Mesothelial cell of epicardium (in vitro differentiated cells): ENCODE measurements around the gene ARF1. TPM values are rescaled to one million over a fixed set of nuclear protein-coding genes. Genes with fewer than 3 reads are reported as not detected.

Source experiments
- DNase-seq, 2 experiments: peaks; one replicate each; pipeline ENCODE4 v3.0.0; 2021; ENCODE audit warnings: low spot score in 2 of 2; ENCODE audit not compliant: unreplicated experiment in 2 of 2
- H3K27ac Mint-ChIP-seq: 2 replicates; pipeline ENCODE4 v1.8.0; 2021; ENCODE audit warnings: mixed read lengths
- H3K27me3 Mint-ChIP-seq: 2 replicates; pipeline ENCODE4 v1.8.0; 2021; ENCODE audit warnings: low read depth, mixed read lengths
- H3K36me3 Mint-ChIP-seq: 2 replicates; pipeline ENCODE4 v1.8.0; 2021; ENCODE audit warnings: mixed read lengths
- H3K4me1 Mint-ChIP-seq: 2 replicates; pipeline ENCODE4 v1.8.0; 2021; ENCODE audit warnings: mixed read lengths
- H3K4me3 Mint-ChIP-seq: 2 replicates; pipeline ENCODE4 v1.8.0; 2021; ENCODE audit warnings: mild to moderate bottlenecking, moderate library complexity, mixed read lengths
- H3K9me3 Mint-ChIP-seq: 2 replicates; pipeline ENCODE4 v1.8.0; 2021; ENCODE audit warnings: mixed read lengths
- total RNA-seq: library from RNA; stranded (reverse); gene quantifications from 3 replicates; pipeline ENCODE4 v1.2.1, GENCODE V29; 2021
- TF ChIP-seq, protein P1 (sequence below): fragments of 200-600 bp; sonication (generic); IDR thresholded peaks from one replicate; pipeline ENCODE4 v1.5.0; 2021; ENCODE audit warnings: antibody characterized with exemption; ENCODE audit not compliant: unreplicated experiment

Gene ARF1
- total RNA-seq, 1 donor from 2014 or later = 262 TPM

DNA sequence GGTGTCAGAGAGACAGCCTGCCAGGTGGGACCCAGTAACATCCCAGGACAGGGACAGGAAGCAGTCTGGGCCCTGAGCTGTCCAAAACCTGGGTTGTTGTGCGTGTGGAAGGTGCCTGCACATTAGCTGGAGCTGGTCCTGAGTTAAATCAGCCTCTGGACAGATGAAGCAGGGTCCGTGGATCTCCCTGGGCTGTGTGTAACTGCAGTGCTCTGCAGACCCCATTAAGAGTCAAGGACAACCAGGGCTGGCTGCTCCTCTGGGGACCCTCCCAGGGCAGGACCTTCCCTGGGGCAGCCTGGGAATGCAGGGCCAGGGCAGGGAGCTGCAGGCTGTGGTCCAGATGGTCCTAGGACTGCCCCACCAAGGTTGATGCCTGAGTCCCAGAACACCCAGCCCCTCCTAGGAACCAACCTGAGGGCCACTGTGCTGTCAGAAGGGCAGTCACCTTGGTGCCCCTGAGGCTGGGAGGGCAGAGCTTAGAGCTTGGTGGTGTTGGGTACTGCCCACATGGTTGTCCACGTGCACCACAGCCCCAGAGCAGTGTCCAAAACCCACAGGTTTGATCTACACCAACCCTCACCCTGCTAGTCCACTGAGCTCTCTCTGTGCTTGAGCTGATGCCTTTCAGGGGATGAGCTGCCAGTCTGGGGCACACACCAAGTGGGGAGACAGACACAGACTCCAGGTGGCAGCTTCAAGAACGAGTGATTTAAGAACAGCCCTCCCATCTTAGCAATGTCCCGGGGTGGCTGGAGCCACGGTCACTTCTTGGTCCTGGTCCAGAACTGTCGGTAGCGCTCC is 23.7 kb downstream of the ARF1 start:
- Mint-ChIP-seq H3K36me3 (no peaks in the 10 kb centered on the region), H3K4me1 (peaks cover 39% of the 10 kb centered on the region), H3K27ac (no peak overlapping the region), H3K9me3 (no peaks in the 10 kb centered on the region), H3K4me3 (peak overlapping the region; percentile 43), H3K27me3 (no peaks in the 10 kb centered on the region)
- DNase-seq = no peak
- TF ChIP-seq, protein P1, sequence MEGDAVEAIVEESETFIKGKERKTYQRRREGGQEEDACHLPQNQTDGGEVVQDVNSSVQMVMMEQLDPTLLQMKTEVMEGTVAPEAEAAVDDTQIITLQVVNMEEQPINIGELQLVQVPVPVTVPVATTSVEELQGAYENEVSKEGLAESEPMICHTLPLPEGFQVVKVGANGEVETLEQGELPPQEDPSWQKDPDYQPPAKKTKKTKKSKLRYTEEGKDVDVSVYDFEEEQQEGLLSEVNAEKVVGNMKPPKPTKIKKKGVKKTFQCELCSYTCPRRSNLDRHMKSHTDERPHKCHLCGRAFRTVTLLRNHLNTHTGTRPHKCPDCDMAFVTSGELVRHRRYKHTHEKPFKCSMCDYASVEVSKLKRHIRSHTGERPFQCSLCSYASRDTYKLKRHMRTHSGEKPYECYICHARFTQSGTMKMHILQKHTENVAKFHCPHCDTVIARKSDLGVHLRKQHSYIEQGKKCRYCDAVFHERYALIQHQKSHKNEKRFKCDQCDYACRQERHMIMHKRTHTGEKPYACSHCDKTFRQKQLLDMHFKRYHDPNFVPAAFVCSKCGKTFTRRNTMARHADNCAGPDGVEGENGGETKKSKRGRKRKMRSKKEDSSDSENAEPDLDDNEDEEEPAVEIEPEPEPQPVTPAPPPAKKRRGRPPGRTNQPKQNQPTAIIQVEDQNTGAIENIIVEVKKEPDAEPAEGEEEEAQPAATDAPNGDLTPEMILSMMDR = no peak

DNA sequence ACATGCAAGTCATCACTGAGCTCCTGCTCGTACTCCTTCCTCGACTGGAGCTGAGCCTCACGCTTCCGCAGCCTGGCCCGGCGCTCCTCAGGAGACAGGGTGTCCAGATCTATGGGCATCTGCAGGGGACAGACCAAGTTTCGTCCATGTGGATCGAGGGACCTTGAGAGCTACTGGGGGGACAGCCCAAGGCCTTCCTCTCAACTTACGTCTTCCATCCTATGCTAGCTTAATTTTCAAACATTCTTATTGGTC is 24.2 kb downstream of the ARF1 start:
- TF ChIP-seq, protein P1 = no peak
- Mint-ChIP-seq H3K27me3 (no peaks in the 10 kb centered on the region), H3K4me3 (no peak overlapping the region), H3K4me1 (peaks cover 35% of the 10 kb centered on the region), H3K27ac (no peak overlapping the region), H3K9me3 (no peaks in the 10 kb centered on the region), H3K36me3 (no peaks in the 10 kb centered on the region)
- DNase-seq = no peak

- Mint-ChIP-seq H3K27ac (no peak overlapping the region), H3K36me3 (no peaks in the 10 kb centered on the region), H3K4me1 (peaks cover 35% of the 10 kb centered on the region), H3K9me3 (no peaks in the 10 kb centered on the region), H3K27me3 (no peaks in the 10 kb centered on the region), H3K4me3 (peak overlapping the region; percentile 91)
- TF ChIP-seq, protein P1 = no peak
- no peak for DNase-seq
Observed at GRCh38 chr1:228107636-228108035, 25.1 kb downstream of the ARF1 start.

GRCh38 chr1:228108055-228108690 is 25.7 kb downstream of the ARF1 start:
- Mint-ChIP-seq H3K9me3 (no peaks in the 10 kb centered on the region), H3K4me3 (peak overlapping the region; percentile 91), H3K27ac (peak overlapping the region; percentile 99), H3K27me3 (no peaks in the 10 kb centered on the region), H3K4me1 (peaks cover 32% of the 10 kb centered on the region), H3K36me3 (no peaks in the 10 kb centered on the region)
- no peak for DNase-seq
- TF ChIP-seq, protein P1 = no peak

DNA sequence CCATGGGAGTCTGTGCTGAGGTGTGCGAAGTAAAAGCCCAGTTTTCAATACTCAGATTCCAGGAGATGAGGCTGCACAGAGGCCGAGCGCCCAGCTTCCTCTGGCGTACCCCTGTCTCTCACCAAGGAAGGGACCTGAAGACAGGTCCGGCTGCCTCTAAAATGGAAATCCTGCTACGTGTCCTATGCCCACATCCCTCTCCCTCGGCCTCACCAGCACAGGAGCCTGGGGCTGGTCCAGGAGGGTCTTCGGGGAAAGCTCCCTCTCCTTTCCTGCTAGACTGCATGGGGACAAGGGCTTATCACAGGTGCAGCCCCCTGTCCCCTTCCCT is 26.2 kb downstream of the ARF1 start:
- Mint-ChIP-seq H3K27me3 (no peaks in the 10 kb centered on the region), H3K4me3 (peak overlapping the region; percentile 91), H3K4me1 (peaks cover 29% of the 10 kb centered on the region), H3K36me3 (no peaks in the 10 kb centered on the region), H3K27ac (peak overlapping the region; percentile 99), H3K9me3 (no peaks in the 10 kb centered on the region)
- DNase-seq = no peak
- TF ChIP-seq, protein P1 = no peak
